SK-N-SH (cell line): ENCODE results near the gene SLC17A7. TPM values are rescaled to one million over a fixed set of nuclear protein-coding genes. Genes with fewer than 3 reads are reported as not detected.
A peak's percentile ranks its signal among the peaks of the same experiment; 100 is the strongest.

Source experiments
- CTCF ChIA-PET: fragments of 300-600, 350-600 bp; formaldehyde crosslinking; extraction: SDS; loops from one replicate; lab custom pipeline; 2021; lab: Yijun Ruan, JAX
- POLR2A ChIA-PET: fragments of 350-600 bp; sonication (Branson Sonifier 250); formaldehyde crosslinking; extraction: SDS; loops from one replicate; lab custom pipeline; 2020; ENCODE audit warnings: antibody characterized with exemption, inconsistent platforms; lab: Yijun Ruan, JAX
- DNase-seq: peaks from one replicate; pipeline ENCODE4 v3.0.0; 2012
- H2AFZ ChIP-seq: fragments of 200-600 bp; sonication (generic); 2 replicates; pipeline ENCODE4 v1.8.1; 2016; ENCODE audit warnings: antibody characterized with exemption, mild to moderate bottlenecking, low read depth
- H3F3A ChIP-seq: fragments of 200-600 bp; sonication (generic); replicated peaks from 2 replicates; pipeline ENCODE3; 2016; ENCODE audit warnings: antibody characterized with exemption, mild to moderate bottlenecking; ENCODE audit not compliant: insufficient read depth
- H3K27ac ChIP-seq, 2 experiments: fragments of 200-500 bp in 1 of 2; fragments of 200-600 bp in 1 of 2; sonication (Bioruptor generic) in 1 of 2; sonication (generic), shearing (Covaris generic) in 1 of 2; 2 replicates each; pipeline versions ENCODE4 v1.5.1 to v1.6.1; 2014 to 2016; ENCODE audit warnings: low read depth in 2 of 2, inconsistent platforms in 1 of 2, low read length in 1 of 2, mild to moderate bottlenecking in 1 of 2, mixed read lengths in 1 of 2
- H3K27me3 ChIP-seq: fragments of 200-600 bp; sonication (generic), shearing (Covaris generic); 2 replicates; pipeline ENCODE4 v1.6.1; 2016; ENCODE audit warnings: mixed run types; ENCODE audit not compliant: insufficient read depth
- H3K36me3 ChIP-seq, 2 experiments: fragments of 200-500 bp in 1 of 2; fragments of 200-600 bp in 1 of 2; sonication (Bioruptor generic) in 1 of 2; sonication (generic) in 1 of 2; replicated peaks in 1 of 2; 2 replicates each; pipeline versions ENCODE3 to v1.5.1; 2014 to 2016; ENCODE audit warnings: low read length in 1 of 2, mild to moderate bottlenecking in 1 of 2; ENCODE audit not compliant: insufficient read depth in 2 of 2, control insufficient read depth in 1 of 2
- H3K4me1 ChIP-seq, 2 experiments: fragments of 200-500 bp in 1 of 2; fragments of 200-600 bp in 1 of 2; sonication (Bioruptor generic) in 1 of 2; sonication (generic), shearing (Covaris generic) in 1 of 2; 2 replicates each; pipeline versions ENCODE4 v1.5.1 to v1.6.1; 2014 to 2016; ENCODE audit warnings: low read depth in 1 of 2, low read length in 1 of 2, mixed run types in 1 of 2; ENCODE audit not compliant: insufficient read depth in 2 of 2, control insufficient read depth in 1 of 2
- H3K4me2 ChIP-seq: fragments of 200-600 bp; sonication (generic), shearing (Covaris generic); 2 replicates; pipeline ENCODE4 v1.6.1; 2017; ENCODE audit warnings: mixed run types
- H3K4me3 ChIP-seq, 2 experiments: fragments of 200-500 bp in 1 of 2; fragments of 200-600 bp in 1 of 2; sonication (Bioruptor generic) in 1 of 2; sonication (generic), shearing (Covaris generic) in 1 of 2; 2 replicates each; pipeline versions ENCODE4 v1.5.1 to v1.8.1; 2014 to 2016; ENCODE audit warnings: low read depth in 2 of 2, inconsistent platforms in 1 of 2, low read length in 1 of 2, mild to moderate bottlenecking in 1 of 2, mixed read lengths in 1 of 2, moderate library complexity in 1 of 2
- H3K79me2 ChIP-seq: fragments of 200-600 bp; sonication (generic); 2 replicates; pipeline ENCODE4 v1.8.1; 2017; ENCODE audit warnings: mild to moderate bottlenecking; ENCODE audit not compliant: insufficient read depth
- H3K9ac ChIP-seq: fragments of 200-600 bp; sonication (generic); 2 replicates; pipeline ENCODE4 v1.6.1; 2017; ENCODE audit warnings: mixed run types
- H3K9me2 ChIP-seq: fragments of 200-600 bp; sonication (generic); 2 replicates; pipeline ENCODE4 v1.6.1; 2017; ENCODE audit warnings: mixed run types
- H3K9me3 ChIP-seq: fragments of 200-600 bp; sonication (generic); 2 replicates; pipeline ENCODE4 v1.6.1; 2017; ENCODE audit warnings: mixed run types, mild to moderate bottlenecking, moderate library complexity
- H4K20me1 ChIP-seq: fragments of 200-600 bp; sonication (generic); 2 replicates; pipeline ENCODE4 v1.6.1; 2017; ENCODE audit warnings: mild to moderate bottlenecking, mixed run types; ENCODE audit not compliant: insufficient read depth
- CHD2 ChIP-seq: fragments of 150-350 bp; IDR thresholded peaks from 2 replicates; pipeline ENCODE4 v1.6.1; 2018; ENCODE audit warnings: low read length; ENCODE audit not compliant: partially characterized antibody
- ELF1 ChIP-seq: IDR thresholded peaks from 2 replicates; pipeline ENCODE4 v1.4.0; 2012
- EZH2phosphoT487 ChIP-seq: fragments of 200-600 bp; sonication (generic); IDR thresholded peaks from 2 replicates; pipeline ENCODE4 v1.6.1; 2017; ENCODE audit warnings: low read depth, mixed run types, mild to moderate bottlenecking, antibody characterized with exemption, moderate library complexity, borderline replicate concordance
- FOSL2 ChIP-seq: IDR thresholded peaks from 2 replicates; pipeline ENCODE4 v1.4.0; 2012; ENCODE audit warnings: low read depth, mild to moderate bottlenecking, moderate library complexity, borderline replicate concordance
- GABPA ChIP-seq: IDR thresholded peaks from 2 replicates; pipeline ENCODE4 v1.4.0; 2012; ENCODE audit warnings: low read depth, mild to moderate bottlenecking
- JUND ChIP-seq: IDR thresholded peaks from 2 replicates; pipeline ENCODE4 v1.4.0; 2012
- MEF2A ChIP-seq: IDR thresholded peaks from 2 replicates; pipeline ENCODE4 v1.4.0; 2012; ENCODE audit warnings: low read depth, borderline replicate concordance
- MXI1 ChIP-seq: IDR thresholded peaks from 2 replicates; pipeline ENCODE4 v1.6.1; 2012; ENCODE audit warnings: mild to moderate bottlenecking, low read depth, low read length, improper control_type of control experiment
- NRF1 ChIP-seq: IDR thresholded peaks from 2 replicates; pipeline ENCODE4 v1.6.1; 2012; ENCODE audit warnings: low read depth, mild to moderate bottlenecking, low read length
- POLR2AphosphoS5 ChIP-seq: IDR thresholded peaks from 2 replicates; pipeline ENCODE4 v1.6.1; 2012; ENCODE audit warnings: low read depth, low read length
- RCOR1 ChIP-seq: fragments of 150-350 bp; IDR thresholded peaks from 2 replicates; pipeline ENCODE4 v1.6.1; 2017; ENCODE audit warnings: antibody characterized with exemption, low read length
- RXRA ChIP-seq: IDR thresholded peaks from 2 replicates; pipeline ENCODE4 v1.4.0; 2012; ENCODE audit warnings: low read depth, mild to moderate bottlenecking, borderline replicate concordance
- SIN3A ChIP-seq: IDR thresholded peaks from 2 replicates; pipeline ENCODE4 v1.6.1; 2012; ENCODE audit warnings: low read depth, mild to moderate bottlenecking, low read length, moderate library complexity, borderline replicate concordance
- SMC3 ChIP-seq: IDR thresholded peaks from 2 replicates; pipeline ENCODE4 v1.6.1; 2012; ENCODE audit warnings: low read depth, low read length, improper control_type of control experiment
- TAF1 ChIP-seq: IDR thresholded peaks from 2 replicates; pipeline ENCODE4 v1.6.1; 2012; ENCODE audit warnings: low read depth, mild to moderate bottlenecking, low read length, moderate library complexity, borderline replicate concordance
- TCF12 ChIP-seq: IDR thresholded peaks from 2 replicates; pipeline ENCODE4 v1.4.0; 2012
- TEAD4 ChIP-seq: IDR thresholded peaks from 2 replicates; pipeline ENCODE4 v1.4.0; 2012; ENCODE audit warnings: mild to moderate bottlenecking, borderline replicate concordance; ENCODE audit not compliant: insufficient read depth
- WGBS: methylation state at CpG from one replicate; pipeline ENCODE4 v1.1.6; 2017; ENCODE audit warnings: low lambda C conversion rate; 5-methylcytosine and 5-hydroxymethylcytosine counted together
- polyA plus RNA-seq, 3 experiments: library from polyadenylated mRNA; depleted of rRNA; stranded (reverse); fragments of >200 nt; gene quantifications; 2 replicates each; pipeline ENCODE4 v1.2.3, GENCODE V29; 2012
- TF ChIP-seq, protein P1 (sequence below): fragments of 150-350 bp; IDR thresholded peaks from 2 replicates; pipeline ENCODE4 v1.6.1; 2016; ENCODE audit warnings: mild to moderate bottlenecking, low read depth, low read length
- TF ChIP-seq, protein P2 (sequence below): IDR thresholded peaks from 2 replicates; pipeline ENCODE4 v1.6.1; 2012; ENCODE audit warnings: mild to moderate bottlenecking, low read depth, low read length, moderate library complexity
- TF ChIP-seq, protein P3 (sequence below): IDR thresholded peaks from 2 replicates; pipeline ENCODE4 v1.4.0; 2012; ENCODE audit warnings: low read depth
- TF ChIP-seq, protein P4 (sequence below): IDR thresholded peaks from 2 replicates; pipeline ENCODE4 v1.4.0; 2012; ENCODE audit warnings: low read depth, borderline replicate concordance
- TF ChIP-seq, protein P5 (sequence below): IDR thresholded peaks from 2 replicates; pipeline ENCODE4; 2012
- TF ChIP-seq, protein P6 (sequence below): fragments of 150-350 bp; IDR thresholded peaks from 2 replicates; pipeline ENCODE4 v1.6.1; 2017; ENCODE audit warnings: antibody characterized with exemption, low read length, low read depth, borderline replicate concordance

The SLC17A7 gene
- polyA plus RNA-seq, 1 of the 3 experiments (the other 2 are of a cell fraction): 0.59 TPM

DNA sequence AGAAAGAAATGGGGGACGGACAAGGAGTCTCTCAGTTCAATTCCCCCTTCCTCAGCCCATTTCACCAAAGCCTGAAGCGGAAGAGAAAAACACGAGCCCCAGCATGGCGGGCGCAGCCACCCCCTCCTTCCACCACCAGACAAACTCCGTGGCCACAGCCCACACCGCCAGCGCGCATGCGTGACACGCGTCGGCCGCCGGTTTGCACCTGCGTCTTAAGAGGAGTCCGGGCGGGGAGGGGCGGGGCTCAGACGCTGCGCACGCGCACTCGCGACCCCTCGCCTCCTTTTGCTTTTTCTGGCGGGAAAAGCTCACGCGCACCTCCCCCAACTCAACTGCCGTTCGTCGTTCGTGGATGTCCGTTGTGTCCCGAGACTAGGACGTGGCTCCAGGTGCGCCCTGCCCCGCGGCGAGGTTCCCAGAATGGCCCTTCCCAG lies 53.4 kb downstream of the SLC17A7 start, which contains the start of gene KASH5:
TSS of gene KASH5 (plus strand) at position 314 of the 437 bp plus-strand sequence. CDS start 2,635 bp downstream, outside the sequence.
- TF ChIP-seq, protein P1, sequence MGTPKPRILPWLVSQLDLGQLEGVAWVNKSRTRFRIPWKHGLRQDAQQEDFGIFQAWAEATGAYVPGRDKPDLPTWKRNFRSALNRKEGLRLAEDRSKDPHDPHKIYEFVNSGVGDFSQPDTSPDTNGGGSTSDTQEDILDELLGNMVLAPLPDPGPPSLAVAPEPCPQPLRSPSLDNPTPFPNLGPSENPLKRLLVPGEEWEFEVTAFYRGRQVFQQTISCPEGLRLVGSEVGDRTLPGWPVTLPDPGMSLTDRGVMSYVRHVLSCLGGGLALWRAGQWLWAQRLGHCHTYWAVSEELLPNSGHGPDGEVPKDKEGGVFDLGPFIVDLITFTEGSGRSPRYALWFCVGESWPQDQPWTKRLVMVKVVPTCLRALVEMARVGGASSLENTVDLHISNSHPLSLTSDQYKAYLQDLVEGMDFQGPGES: no peak
- TF ChIP-seq TCF12 (no peak), JUND (no peak), SIN3A (no peak), EZH2phosphoT487 (no peak), FOSL2 (no peak), GABPA (no peak), ELF1 (no peak), RCOR1 (no peak), NRF1 (peak; percentile 75), TAF1 (no peak), CHD2 (no peak), MEF2A (no peak), SMC3 (no peak), RXRA (no peak), MXI1 (no peak), POLR2AphosphoS5 (peak; percentile 35; the same call in 1 of the 2 replicates), TEAD4 (no peak)
- TF ChIP-seq, protein P2, sequence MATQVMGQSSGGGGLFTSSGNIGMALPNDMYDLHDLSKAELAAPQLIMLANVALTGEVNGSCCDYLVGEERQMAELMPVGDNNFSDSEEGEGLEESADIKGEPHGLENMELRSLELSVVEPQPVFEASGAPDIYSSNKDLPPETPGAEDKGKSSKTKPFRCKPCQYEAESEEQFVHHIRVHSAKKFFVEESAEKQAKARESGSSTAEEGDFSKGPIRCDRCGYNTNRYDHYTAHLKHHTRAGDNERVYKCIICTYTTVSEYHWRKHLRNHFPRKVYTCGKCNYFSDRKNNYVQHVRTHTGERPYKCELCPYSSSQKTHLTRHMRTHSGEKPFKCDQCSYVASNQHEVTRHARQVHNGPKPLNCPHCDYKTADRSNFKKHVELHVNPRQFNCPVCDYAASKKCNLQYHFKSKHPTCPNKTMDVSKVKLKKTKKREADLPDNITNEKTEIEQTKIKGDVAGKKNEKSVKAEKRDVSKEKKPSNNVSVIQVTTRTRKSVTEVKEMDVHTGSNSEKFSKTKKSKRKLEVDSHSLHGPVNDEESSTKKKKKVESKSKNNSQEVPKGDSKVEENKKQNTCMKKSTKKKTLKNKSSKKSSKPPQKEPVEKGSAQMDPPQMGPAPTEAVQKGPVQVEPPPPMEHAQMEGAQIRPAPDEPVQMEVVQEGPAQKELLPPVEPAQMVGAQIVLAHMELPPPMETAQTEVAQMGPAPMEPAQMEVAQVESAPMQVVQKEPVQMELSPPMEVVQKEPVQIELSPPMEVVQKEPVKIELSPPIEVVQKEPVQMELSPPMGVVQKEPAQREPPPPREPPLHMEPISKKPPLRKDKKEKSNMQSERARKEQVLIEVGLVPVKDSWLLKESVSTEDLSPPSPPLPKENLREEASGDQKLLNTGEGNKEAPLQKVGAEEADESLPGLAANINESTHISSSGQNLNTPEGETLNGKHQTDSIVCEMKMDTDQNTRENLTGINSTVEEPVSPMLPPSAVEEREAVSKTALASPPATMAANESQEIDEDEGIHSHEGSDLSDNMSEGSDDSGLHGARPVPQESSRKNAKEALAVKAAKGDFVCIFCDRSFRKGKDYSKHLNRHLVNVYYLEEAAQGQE: no peak
- TF ChIP-seq, protein P3, sequence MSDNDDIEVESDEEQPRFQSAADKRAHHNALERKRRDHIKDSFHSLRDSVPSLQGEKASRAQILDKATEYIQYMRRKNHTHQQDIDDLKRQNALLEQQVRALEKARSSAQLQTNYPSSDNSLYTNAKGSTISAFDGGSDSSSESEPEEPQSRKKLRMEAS: 0 out of 2 replicates have a peak, but pooled peaks have one; percentile 34
- TF ChIP-seq, protein P4, sequence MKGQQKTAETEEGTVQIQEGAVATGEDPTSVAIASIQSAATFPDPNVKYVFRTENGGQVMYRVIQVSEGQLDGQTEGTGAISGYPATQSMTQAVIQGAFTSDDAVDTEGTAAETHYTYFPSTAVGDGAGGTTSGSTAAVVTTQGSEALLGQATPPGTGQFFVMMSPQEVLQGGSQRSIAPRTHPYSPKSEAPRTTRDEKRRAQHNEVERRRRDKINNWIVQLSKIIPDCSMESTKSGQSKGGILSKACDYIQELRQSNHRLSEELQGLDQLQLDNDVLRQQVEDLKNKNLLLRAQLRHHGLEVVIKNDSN: no peak
- TF ChIP-seq, protein P5, sequence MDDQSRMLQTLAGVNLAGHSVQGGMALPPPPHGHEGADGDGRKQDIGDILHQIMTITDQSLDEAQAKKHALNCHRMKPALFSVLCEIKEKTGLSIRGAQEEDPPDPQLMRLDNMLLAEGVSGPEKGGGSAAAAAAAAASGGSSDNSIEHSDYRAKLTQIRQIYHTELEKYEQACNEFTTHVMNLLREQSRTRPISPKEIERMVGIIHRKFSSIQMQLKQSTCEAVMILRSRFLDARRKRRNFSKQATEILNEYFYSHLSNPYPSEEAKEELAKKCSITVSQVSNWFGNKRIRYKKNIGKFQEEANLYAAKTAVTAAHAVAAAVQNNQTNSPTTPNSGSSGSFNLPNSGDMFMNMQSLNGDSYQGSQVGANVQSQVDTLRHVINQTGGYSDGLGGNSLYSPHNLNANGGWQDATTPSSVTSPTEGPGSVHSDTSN: no peak
- TF ChIP-seq, protein P6, sequence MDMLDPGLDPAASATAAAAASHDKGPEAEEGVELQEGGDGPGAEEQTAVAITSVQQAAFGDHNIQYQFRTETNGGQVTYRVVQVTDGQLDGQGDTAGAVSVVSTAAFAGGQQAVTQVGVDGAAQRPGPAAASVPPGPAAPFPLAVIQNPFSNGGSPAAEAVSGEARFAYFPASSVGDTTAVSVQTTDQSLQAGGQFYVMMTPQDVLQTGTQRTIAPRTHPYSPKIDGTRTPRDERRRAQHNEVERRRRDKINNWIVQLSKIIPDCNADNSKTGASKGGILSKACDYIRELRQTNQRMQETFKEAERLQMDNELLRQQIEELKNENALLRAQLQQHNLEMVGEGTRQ: no peak
- Histone ChIP-seq H3K4me2 (peak within 1 kb of the TSS; percentile 41; the same call in 1 of the 2 replicates), H3K27ac (no peak within 1 kb of the TSS), H3K27me3 (peaks cover 29% of the 10 kb centered on the region; the same call in 1 of the 2 replicates), H3K9me2 (no peaks in the 10 kb centered on the region), H3K36me3 (no peaks in the 10 kb centered on the region), H3K4me3 (peak within 1 kb of the TSS in 1 of 2 experiments; percentile 9; a peak in 1 of 4 replicates), H3K9me3 (no peaks in the 10 kb centered on the region), H2AFZ (peak within 1 kb of the TSS; percentile 63; the same call in 1 of the 2 replicates), H3K4me1 (peaks cover 0 to 3% of the 10 kb centered on the region in 2 experiments; a peak in 1 of 4 replicates), H3F3A (peaks cover 13% of the 10 kb centered on the region), H3K9ac (no peak within 1 kb of the TSS), H4K20me1 (no peaks in the 10 kb centered on the region), H3K79me2 (no peaks in the 10 kb centered on the region)
- DNase-seq: peak; percentile 87
- CTCF ChIA-PET: interaction anchor here (1.5 to 8.8 kb wide), 2 partner anchors 13 to 56 kb away, joined by 3 to 149 read pairs; partner anchors contain the start of gene SLC17A7
- 27% methylated on average over 39 of the region's 40 CpGs for WGBS
- POLR2A ChIA-PET: no interaction called here
